GM19397 (cell line): ENCODE data around the gene ZFC3H1.

Experiments used
- ATAC-seq: cut with Tn5 transposase; IDR thresholded peaks from one replicate; pipeline ENCODE4 v1.9.1; 2021; ENCODE audit warnings: mild to moderate bottlenecking, moderate library complexity; ENCODE audit not compliant: unreplicated experiment

Gene ZFC3H1

GRCh38 chr12:71682466-71682865 is 18.8 kb upstream of the ZFC3H1 start:
- ATAC-seq, result no peak

- no peak for ATAC-seq
Measured at GRCh38 chr12:71671816-71672215, 8.2 kb upstream of the ZFC3H1 start.

GRCh38 chr12:71671311-71671710 is 7.7 kb upstream of the ZFC3H1 start:
- ATAC-seq, result no peak

DNA sequence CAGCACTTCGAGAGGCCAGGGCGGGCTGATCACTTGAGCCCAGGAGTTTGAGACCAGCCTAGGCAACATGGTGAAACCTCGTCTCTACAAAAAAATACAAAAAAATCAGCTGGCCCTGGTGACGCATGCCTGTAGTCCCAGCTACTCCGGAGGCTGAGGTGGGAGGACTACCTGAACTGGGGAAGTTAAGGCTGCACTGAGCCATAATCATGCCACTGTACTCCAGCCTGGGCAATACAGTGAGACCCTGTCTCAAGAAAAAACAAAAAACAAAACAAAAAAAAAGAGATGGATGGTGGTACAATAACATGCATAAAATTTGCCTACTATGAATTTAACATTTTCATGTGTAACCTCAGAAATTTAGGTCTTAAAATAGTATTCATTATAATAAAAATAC is 2.6 kb upstream of the ZFC3H1 start:
- no peak for ATAC-seq

DNA sequence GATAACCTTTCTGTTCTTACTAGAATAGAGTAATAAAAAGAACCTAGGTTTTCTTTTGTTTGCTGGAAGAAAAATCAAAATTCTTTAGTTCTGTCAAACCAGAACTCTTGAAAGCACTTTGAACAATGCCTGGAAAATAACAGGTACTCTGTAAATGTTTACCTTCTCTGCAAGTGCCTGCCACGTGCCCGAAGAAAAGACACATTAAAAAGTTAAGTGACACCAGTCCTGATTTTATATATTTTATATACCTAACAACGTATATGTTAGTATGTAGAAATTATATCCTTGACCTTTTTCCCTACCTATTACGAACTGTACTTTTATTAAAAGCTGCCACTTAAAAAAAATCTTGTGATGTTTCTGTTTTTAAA is 1.4 kb upstream of the ZFC3H1 start:
- no peak for ATAC-seq

GRCh38 chr12:71664411-71665089 is 902 bp upstream of the ZFC3H1 start:
- peak; percentile 11 for ATAC-seq

- ATAC-seq, result peak; percentile 23
Measured at GRCh38 chr12:71662849-71663560, 643 bp downstream of the ZFC3H1 start.

DNA sequence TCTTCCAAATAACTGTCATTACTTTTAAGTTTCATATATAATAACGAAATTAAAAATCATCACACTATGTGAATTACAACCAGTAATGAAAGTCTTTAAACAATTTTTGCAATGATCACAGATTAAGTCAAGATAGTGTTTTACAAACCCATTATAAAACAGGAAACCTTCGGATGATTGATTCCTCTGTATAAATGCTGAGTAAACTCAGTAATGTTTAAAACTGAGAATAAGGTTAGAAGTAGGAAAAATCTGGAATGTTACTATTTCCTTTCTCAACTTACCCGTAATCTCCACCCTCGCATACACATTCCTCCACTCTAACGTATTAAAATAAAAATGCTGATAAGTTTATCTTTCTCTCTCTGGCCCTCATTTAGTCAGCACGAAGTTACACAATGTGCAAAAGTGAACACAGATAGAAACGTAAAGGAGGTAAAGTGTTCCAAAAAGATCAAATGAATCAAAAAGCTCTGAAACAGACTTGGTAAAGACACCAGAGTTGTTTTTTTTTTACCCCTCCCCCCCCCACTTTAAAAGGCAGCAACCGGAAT is 1.6 kb downstream of the ZFC3H1 start:
- no peak for ATAC-seq

DNA sequence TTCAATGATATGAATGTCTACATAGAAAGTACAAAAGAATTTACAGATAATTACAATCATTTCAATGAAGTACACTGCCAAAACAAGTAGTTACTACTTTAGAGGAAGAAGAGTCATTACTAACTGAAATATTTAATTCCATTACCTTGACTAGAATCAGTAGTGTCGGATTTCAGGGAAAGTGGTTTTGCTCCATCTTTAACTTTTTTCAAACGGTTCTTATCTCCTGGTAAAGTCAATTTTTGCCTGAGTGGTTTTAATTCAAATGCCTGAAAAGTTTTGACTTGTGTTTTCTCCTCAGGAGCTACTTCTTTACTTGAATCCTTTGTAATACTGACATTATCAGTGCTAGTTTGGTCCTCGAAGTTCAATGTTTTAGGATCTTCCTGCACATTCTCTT is 6.9 kb downstream of the ZFC3H1 start:
- ATAC-seq, result no peak

DNA sequence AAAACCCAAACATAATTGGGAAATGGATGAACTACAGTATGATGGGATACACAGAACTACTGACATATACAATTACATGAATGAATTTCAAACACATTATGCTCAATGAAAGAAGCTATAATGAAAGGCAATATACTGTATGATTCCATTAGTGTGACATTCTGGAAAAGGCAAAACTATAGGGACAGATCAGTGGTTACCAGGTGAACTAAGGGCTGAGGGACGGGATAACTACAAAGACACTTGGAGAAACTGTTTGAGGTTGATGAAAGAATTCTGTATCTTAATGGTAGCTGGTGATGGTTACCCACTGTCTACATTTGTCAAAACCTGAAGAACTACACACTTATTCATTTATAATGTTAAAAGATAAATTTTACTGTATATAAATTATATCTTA is 7.7 kb downstream of the ZFC3H1 start:
- no peak for ATAC-seq

DNA sequence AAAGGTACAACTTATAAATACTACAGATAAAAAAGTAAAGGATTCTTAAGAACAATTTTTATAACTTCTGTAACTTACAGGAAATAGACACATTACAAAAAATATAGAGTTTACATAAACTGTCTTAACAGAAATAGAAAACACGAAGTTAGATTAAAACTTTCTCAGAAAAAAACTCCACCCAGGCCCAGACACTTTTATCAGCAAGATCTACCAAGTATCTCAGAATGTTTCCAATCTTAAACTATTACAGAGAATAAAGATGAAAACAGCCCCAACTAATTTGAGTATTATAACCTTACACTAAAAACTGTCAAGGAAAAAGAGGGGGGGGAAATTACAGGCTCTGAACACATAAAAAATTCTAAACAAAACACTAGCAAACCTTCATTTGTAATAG is 8.2 kb downstream of the ZFC3H1 start:
- ATAC-seq, result no peak

GRCh38 chr12:71654200-71654599 is 9.4 kb downstream of the ZFC3H1 start:
- ATAC-seq, result no peak

DNA sequence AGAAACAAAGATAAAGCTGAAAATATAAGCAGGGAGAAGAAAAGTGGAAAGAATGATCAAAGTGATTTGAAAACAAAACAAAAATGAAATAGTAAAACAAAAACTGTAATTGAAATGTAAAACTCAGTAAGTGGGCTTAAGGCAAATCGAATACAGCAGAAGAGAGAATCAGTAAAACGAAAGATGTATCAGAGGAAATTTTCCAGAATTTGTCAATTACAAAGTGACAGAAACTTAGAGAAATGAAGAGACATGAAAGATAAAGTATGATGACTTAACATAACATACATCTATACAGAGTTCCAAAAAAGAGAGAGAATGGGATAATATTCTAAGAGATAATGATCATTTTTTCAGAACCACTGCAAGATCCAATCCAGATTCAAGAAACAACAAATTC is 10.5 kb downstream of the ZFC3H1 start:
- ATAC-seq, result no peak

GRCh38 chr12:71652656-71653055 is 11.0 kb downstream of the ZFC3H1 start:
- ATAC-seq, result no peak

- no peak for ATAC-seq
Measured at GRCh38 chr12:71649401-71649800, 14.2 kb downstream of the ZFC3H1 start.

- no peak for ATAC-seq
Measured at GRCh38 chr12:71648537-71648936, 15.1 kb downstream of the ZFC3H1 start.

DNA sequence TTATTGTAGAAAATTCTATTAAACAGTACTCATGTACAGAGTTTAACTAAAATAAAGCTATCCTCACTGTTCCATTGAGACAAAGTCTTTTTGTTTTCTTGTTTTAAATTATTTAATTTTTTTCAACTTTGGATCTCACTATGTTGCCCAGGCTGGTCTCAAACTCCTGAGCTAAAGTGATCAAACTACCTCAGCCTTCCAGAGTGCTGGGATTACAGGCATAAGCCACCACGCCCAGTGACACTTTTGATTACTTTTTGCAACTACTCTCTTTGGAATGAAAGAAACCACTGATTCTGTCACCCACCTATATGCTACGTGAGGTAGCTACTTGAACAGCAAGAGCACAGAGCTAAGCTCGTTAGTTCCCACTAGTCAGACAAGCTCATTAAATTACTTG is 17.1 kb downstream of the ZFC3H1 start:
- ATAC-seq, result no peak

- ATAC-seq, result no peak
Measured at GRCh38 chr12:71645268-71645667, 18.4 kb downstream of the ZFC3H1 start.

DNA sequence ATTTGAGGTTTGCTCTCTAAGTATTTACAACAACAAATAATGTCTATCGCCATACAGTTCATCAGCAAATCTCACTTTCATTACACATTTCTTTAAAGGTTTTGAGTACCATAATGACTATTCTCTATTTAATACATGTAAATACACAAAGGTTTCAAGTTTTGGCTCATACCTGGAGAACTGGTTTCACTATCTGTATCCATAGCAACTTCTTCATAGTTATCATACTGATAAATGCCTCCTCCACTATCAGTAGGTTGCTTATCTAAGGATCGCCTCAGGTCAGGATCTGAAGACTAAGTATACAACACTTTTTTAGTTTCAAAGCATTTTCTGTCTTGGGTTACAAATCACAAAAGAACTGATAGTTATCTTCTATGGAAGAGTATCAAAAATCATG is 21.4 kb downstream of the ZFC3H1 start:
- ATAC-seq, result no peak

- ATAC-seq, result no peak
Measured at GRCh38 chr12:71641390-71641789, 22.3 kb downstream of the ZFC3H1 start.

DNA sequence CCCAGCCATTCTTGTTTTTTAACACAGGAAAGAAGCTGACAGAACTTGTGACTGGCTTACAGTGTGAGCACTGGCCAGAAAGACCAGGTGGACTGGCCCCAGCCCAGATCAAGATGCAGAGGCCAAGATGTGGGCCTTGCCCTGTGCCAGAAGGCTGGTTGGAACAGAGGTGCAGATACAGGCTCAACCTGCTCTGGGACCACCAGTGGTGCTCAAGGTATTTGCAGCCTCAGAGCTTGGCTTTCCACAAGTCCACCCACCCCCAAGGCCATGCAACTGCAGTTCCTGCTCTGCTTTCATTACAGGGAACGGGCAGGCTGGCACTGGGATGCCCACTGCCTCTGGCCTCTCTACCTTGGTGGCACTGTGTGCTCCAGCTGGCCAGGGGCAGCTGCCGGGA is 23.3 kb downstream of the ZFC3H1 start:
- ATAC-seq, result no peak

GRCh38 chr12:71639341-71639760 is 24.3 kb downstream of the ZFC3H1 start:
- ATAC-seq, result no peak
